GM19193 (cell line): ENCODE results near the gene ARID3C.

Experiments
- POLR2A ChIP-seq: IDR thresholded peaks from 4 replicates; pipeline ENCODE4 v1.6.1; 2011; ENCODE audit not compliant: insufficient read depth, insufficient read length; ENCODE audit errors: extremely low read depth

ARID3C gene, protein sequence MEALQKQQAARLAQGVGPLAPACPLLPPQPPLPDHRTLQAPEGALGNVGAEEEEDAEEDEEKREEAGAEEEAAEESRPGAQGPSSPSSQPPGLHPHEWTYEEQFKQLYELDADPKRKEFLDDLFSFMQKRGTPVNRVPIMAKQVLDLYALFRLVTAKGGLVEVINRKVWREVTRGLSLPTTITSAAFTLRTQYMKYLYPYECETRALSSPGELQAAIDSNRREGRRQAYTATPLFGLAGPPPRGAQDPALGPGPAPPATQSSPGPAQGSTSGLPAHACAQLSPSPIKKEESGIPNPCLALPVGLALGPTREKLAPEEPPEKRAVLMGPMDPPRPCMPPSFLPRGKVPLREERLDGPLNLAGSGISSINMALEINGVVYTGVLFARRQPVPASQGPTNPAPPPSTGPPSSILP

DNA sequence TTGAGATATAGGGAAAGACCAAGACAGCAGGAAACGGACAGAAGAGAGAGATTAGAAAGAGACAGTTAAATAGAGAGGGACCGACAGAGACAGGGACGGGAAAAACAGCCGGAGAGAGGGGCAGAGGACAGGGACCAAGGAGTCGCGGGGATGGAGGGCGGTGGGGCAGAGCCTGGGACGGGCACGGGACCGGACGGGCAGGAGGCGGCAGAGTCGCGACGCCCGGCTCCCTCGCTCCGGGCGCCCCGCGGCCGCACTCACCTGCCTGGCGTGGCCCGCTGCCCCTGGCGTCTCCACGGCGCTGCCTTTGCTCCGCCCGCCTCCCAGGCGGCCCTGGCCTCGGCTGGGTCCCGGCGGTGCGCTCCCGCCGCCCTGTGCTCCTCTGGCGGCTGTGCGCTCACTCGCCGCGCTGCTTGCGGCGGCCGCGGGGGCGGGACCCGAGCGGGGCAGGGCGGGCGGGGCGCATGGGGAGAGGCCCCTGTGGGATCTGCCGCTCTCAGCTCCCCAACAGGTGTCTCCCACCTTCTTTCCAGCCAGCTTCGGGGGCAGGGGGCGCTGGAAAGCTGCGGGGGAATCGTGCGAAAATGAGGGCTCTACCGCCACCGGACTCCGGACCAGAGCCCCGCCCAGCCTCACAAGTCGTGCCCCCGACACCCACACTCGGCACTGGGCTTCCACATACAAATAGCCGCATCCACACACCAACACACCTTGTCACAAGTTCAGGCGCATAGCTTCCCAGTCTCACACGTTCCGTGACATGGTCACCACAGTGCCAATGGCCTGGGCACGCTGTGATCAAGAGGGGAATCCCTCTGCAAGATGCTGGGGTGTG lies at the start of gene ARID3C:
TSS of gene ARID3C (minus strand) at position 411 of the 835 bp plus-strand sequence. CDS start 1,052 bp downstream, outside the sequence.
- TF ChIP-seq POLR2A, result no peak

DNA sequence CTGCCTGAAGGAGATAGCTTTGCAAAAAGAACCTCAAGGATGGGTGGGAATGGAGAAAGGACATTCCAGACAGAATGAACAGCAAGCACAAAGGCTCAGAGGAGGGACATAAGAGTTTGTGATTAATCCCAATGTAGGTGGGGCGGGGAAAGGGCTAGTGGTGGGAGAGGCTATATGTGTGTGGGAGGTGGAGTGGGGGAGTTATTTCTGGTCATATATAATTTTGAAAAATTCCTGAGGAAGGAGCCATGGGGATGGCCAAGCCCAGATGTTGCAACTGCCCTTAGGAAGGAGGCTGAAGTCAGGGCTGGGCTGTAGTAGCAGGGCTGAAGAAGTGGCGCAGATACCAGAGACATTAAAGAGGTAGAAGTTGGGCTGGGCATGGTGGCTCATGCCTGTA lies 47.0 kb upstream of the ARID3C start:
- TF ChIP-seq POLR2A, result no peak

DNA sequence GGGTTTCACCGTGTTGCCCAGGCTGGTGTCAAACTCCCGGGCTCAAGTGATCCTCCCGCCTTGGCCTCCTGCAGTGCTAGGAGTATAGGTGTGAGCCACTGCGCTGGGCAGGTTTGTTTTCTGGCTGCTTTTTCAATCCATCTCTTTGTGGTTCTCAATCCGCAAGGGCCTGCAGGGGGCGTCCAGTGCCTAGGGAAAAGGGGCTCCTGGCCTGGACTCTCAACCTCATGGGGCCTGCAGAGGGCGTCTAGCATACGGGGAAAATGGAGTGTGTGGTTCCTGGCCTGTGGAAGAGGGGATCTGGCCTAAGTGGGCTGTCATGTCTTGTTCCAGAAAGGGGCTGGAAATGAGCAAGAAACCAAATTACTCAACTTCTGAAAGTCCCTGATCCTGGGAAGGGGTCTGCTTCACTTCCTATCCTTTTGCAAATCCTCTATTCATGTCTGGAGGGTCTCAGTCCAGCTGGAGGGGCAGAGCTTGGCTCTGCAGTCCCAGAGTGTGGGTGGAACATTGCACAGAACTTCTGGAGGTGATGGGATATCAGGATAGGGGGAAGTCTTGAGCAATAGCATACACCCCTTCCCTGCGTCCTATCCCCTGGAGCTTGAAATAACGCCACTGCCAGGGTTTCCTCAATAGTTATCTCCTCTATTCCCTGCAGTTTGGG lies 46.3 kb upstream of the ARID3C start:
- TF ChIP-seq POLR2A, result no peak

DNA sequence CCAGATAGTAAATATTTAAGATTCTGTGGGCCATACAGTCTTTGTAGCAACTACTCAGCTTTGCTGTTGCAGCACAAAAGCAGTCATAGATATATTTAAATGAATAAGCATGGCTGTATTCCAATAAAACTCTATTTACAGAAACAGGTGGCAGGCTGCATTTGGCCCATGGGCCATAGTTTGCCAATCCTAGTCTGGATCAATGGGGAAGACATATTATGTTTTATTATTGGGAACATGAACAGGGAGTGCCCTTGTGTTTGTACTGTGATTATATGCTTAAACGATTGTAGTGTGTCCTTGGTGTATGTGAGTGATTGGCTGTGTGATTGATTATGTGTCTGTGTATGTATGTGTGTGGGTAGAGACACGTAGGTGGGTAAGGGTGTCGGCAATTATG lies 45.6 kb upstream of the ARID3C start:
- TF ChIP-seq POLR2A, result no peak

DNA sequence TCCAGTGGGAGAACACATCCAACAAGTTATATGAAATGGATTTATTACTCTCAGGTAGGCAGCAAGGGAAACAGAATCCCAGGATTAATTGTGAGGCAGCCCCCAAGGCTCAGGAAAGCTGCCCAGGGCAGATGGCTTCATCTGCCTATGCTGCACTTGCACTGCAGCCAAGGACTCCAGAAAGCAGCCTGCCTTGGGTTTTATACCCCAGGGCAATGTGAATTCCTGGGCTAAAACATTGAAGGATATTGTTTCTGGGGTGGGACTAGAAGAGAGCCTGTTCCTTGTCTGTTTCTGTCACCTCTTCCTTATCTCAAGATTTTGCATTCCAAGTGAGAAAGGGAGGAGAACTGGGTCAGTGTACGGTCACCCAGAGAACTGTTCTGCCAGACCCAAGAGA lies 42.4 kb upstream of the ARID3C start:
- TF ChIP-seq POLR2A, result no peak

DNA sequence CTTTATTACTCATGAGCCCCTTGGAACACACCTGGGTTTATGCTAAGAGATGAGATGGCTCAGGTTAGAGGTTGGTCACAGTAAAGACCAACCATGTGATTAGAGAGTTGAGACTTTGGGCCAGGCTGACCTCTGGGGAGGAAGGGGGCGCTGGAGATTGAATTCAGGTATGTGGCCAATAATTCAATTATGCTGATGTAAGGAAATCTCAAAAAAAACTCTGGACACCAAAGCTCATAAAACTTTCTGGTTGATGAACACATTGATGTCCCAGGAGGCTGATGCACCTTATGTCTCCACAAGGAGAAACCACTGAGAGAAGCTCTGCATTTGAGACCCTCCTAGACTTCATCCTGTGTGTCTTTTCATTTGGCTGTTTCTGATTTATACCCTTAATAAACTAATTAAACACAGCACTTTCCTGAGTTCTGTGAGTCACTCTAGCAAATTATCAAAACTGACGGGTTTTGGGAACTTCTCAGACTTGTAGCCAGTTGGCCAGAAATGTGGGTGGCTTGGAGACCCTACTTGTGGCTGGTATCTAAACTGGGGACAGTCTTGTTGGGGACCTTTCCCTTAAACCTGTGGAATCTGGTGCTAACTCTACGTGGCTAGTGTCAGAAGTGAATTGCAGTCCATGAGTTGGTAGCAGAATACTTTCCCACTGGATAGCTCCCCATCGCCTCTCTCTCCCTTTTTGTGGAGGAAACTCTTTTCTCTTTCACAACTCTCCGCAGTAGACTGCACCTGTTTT lies 41.1 kb upstream of the ARID3C start:
- no peak for TF ChIP-seq POLR2A

DNA sequence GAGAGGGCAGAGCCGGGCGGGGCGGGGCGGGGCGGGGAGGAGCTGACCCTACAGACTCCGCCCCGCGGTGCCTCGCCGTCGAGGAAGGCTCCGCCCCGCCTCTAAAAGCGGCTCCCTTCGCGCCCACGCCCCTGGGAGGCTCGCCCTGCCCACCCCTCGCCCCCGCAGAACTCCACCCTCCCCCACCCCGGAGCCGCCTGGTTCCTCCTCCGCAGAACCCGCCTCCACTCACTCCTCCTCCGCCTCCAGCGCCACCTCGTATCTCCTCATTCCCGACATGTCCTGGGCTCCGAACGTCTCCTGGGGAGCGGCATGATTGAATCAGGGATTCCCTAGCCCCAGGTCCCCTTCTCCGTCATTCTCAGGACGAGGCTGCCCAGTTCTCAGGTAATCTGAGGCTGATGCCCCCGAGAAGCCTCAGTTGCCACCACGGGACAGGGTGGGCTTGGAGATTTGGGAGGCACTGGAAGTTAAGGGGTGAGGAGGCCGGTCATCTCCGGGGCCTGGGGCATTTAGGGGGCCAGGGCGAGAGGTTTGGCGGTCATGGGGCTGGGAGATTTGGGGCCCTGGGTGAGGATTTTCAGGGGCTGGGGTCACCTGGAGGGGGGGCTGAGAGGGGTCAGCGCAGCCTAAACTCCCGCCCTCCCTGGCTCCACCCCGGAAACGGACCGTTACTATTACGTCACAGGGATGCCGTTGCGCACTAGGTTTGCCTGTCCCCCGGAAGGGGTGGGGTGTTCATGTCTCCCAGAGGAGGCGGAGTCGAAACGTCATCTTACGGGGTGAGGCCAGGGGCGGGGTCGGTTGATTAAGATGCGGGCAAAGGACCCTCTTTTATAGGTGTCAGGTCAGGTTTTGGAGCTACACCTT lies 36.8 kb upstream of the ARID3C start:
- TF ChIP-seq POLR2A, result peak; percentile 13

DNA sequence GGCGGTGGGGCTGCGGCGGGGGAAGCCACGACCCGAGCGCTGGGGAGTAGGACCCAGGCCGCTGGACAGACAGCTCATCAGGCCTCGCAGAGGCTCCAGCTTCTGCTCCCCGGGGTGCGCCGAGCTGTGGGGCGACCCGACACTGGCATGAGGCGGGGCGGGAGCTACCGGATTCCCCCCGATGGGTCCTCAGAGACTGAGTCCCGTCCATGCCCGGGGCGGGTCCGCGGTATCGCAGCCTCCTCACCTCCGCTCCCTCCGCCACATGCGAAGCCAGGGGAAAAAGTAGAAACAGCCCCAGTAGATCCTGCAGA lies 36.2 kb upstream of the ARID3C start:
- no peak for TF ChIP-seq POLR2A

DNA sequence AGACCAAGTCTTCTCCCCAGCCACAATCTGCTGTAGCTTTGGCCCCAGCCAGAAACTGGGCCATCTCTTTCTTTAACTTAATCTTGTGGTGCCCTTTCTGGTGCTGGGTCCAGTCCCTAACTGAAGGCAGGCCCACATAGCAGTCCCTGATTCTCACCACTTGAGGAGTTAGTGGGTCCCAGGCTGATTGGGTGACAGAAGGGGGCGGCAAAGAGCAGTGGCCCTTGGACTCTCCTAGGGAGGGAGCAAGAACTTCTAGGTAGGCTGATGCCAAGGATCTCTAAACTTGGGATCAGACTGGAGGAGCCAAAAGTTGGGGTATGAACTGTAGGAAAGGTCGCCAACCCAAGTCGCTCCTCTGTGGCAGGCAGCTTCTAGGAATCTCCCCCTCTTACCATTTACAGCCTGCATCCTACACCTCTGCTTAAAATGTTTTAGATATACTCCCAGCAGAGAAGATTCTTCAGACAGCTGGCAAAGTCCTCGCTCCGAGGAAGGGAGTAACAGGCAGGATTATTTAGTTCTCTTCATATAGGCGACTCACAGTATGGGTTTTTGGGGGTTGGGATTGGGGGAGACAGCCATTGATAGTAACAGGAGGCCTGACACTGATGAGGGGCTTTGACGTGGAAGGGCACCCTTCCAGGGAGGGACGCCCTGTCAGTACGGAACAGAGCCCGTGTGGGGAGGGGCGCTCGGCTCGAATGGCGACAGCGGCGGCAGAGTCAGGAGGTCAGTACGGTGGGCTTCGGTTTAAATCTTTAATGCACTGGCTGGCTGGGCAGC lies 35.6 kb upstream of the ARID3C start:
- TF ChIP-seq POLR2A, result no peak

DNA sequence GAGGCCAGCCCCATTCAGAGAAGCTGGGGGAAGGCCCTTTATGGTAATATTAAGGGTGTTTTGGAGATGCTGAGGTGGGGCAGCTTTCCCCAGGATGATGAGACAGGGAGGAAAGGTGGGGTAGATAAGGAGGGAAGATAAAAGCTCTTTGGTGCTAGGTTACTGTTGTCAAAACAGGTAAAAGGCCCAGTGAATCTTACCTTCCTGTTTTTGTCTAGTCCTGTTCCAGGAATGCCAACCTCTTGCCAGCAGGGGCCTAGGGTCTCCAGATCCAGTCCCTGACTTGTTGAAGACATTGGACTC lies 34.4 kb upstream of the ARID3C start:
- no peak for TF ChIP-seq POLR2A

DNA sequence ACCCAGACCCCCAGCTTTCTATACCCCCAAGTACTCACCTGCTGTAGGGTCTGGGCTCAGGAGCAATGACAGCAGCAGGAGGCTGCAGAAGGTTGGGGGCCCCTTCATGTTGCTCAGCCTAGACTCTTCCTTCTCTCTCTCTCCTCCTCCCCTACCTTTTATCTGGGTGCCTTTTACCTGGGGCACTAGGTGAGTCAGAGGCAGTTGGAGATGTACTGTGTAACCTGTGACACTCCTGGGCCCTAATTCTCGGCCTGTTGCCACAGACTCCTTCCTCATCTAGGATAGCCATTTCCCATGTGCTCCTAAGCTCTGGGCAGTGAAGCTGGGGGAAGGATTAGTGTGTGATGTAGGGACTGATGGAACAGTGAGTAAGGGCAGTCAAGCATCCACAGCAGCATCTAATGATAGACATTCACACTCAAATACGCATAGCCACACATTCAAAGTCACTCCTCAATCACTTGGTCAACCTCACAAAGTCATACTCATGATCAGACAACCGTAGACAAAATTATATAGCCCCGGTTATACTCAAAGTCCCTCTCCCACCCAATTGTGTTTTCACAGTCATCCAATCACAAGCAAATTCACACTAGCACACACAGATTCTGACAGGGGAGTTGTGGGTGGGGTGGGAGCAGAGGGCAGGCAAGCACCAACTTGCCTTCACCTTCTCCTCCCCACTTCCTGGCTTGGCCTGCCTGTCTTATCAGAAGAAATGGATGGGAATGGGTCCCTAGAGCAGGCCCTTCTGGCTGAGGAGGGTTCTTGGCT lies 33.8 kb upstream of the ARID3C start, which contains the start of gene CCL27:
TSS of gene CCL27 (minus strand) at position 132 of the 777 bp plus-strand sequence. CDS start at position 108, 24 bp downstream.
- TF ChIP-seq POLR2A, result no peak

DNA sequence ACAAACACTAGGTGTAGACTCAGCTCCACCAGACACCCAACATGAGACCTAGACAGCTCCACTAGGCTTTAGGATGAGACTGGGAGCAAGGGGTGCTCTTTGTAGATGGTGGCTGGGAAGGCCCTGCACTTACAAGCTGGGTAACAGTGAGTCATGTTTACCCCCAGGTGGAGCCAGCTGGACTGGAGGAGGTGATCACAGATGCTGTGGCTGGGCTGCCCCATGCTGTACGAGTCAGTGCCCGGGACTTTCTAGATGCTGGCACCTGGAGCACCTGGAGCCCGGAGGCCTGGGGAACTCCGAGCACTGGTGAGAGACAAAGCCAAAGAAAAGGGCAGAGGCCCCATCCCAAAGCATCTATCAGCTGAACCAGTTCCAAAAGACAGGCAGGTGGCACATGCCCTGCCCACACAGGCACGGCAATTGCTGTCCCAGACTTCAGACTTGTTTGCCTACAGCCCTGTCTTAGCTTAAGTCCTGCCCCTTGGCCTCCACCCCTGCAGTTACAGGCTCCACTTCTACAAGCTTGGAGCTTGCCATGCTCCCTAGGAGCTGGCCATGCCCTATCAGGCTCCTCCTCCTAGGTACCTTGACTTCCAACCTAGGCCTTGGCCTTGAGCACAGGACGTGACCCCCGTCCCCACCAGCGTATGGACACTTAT lies 30.9 kb upstream of the ARID3C start:
- TF ChIP-seq POLR2A, result no peak
